Adrenal gland (tissue), 12 donors: ENCODE data around the gene CILP2. TPM values are rescaled to one million over a fixed set of nuclear protein-coding genes. Genes with fewer than 3 reads are reported as not detected.

ENCODE experiments used
- DNase-seq, 7 donors: peaks; one replicate each; pipeline ENCODE4 v3.0.0-alpha.2; 2019 to 2020
- H3K27ac ChIP-seq, 5 donors: fragments of 200-600 bp; sonication (generic) in 4 of 5; 1 replicate in 3 of 5; 2 replicates in 2 of 5; pipeline versions ENCODE4 v1.5.1 to v1.8.0; 2016 to 2020; ENCODE audit warnings: mild to moderate bottlenecking in 1 of 5
- H3K27me3 ChIP-seq: fragments of 200-600 bp; 2 replicates; pipeline ENCODE4 v1.8.0; 2021
- H3K36me3 ChIP-seq, 2 donors: fragments of 200-600 bp; replicated peaks in 1 of 2; 1 replicate in 1 of 2; 2 replicates in 1 of 2; pipeline versions ENCODE4 v1.5.1 to v1.8.0; 2018 to 2022
- H3K4me1 ChIP-seq, 2 donors: fragments of 200-600 bp; replicated peaks in 1 of 2; 1 replicate in 1 of 2; 2 replicates in 1 of 2; pipeline versions ENCODE4 v1.5.1 to v1.8.0; 2018 to 2021
- H3K4me3 ChIP-seq, 4 donors: fragments of 200-600 bp; sonication (generic) in 3 of 4; one replicate each; pipeline ENCODE4 v1.5.1; 2016 to 2018
- H3K9me3 ChIP-seq, 3 donors: fragments of 200-600 bp; sonication (generic) in 1 of 3; replicated peaks in 1 of 3; 1 replicate in 2 of 3; 2 replicates in 1 of 3; pipeline versions ENCODE4 v1.5.1 to v1.8.0; 2016 to 2021
- POLR2A ChIP-seq, 2 donors: fragments of 450-650 bp; IDR thresholded peaks; one replicate each; pipeline ENCODE4 v1.6.1; 2017; ENCODE audit warnings: antibody characterized with exemption in 2 of 2, mild to moderate bottlenecking in 2 of 2, moderate library complexity in 1 of 2
- WGBS, 4 donors: extraction: QIAGEN DNeasy Blood & Tissue Kit in 2 of 4; methylation state at CpG; one replicate each; pipeline versions ENCODE4 v1.1.5 to v1.1.7; 2013 to 2017; 5-methylcytosine and 5-hydroxymethylcytosine counted together
- intact Hi-C, 2 donors: fragments of 100-400 bp; cut with DNase I; formaldehyde crosslinking; loops; one replicate each; pipeline versions ENCODE4 v1.14.1 to v1.15.0; 2022 to 2023
- polyA plus RNA-seq, 3 donors: library from polyadenylated mRNA; stranded (reverse); fragments of 200-250 nt in 2 of 3; fragments of 350-450 nt in 1 of 3; fragmentation: Illumina TruSeq in 1 of 3; extraction: RNeasy Lipid Tissue Mini Kit (QIAGEN cat#74804) in 1 of 3; gene quantifications; one replicate each; pipeline ENCODE4 v1.2.3, GENCODE V29; 2013 to 2014
- total RNA-seq, 9 donors: library from RNA; depleted of rRNA in 4 of 9; stranded (reverse); fragments of >200 nt in 4 of 9; fragments of 120-200 nt in 1 of 9; fragmentation: NEBNext Ultra II Directional in 1 of 9; extraction: Animal tissue kit (Norgen Biotek cat#: 25700) in 1 of 9; gene quantifications; one replicate each; pipeline versions ENCODE4 v1.1.0 to v1.2.4, GENCODE V29; 2013 to 2023
- TF ChIP-seq, protein P1 (sequence below), 6 experiments: fragments of 450-650 bp in 4 of 6; fragments of 200-600 bp in 2 of 6; sonication (generic) in 1 of 6; IDR thresholded peaks; 1 replicate in 5 of 6; 2 replicates in 1 of 6; pipeline versions ENCODE4 v1.5.1 to v1.8.0; 2016 to 2021; ENCODE audit warnings: antibody characterized with exemption in 6 of 6, mild to moderate bottlenecking in 2 of 6, moderate library complexity in 1 of 6
- donor health status: healthy with polysubstance abuse.
- donor health status: Bipolar disorder and iron deficiency.
- donor health status: DM: yes; HTN: yes; CAD: no.
- donor health status: DM: no; HTN: no; CAD: no.
- donor health status: DM: no; HTN: no; CAD: no.
- donor health status: DM: yes; HTN: yes; CAD: no.

The CILP2 gene
- total and polyA plus RNA-seq, 12 donors = 0.13 to 0.43 (median 0.23) TPM; not detected in 8

DNA sequence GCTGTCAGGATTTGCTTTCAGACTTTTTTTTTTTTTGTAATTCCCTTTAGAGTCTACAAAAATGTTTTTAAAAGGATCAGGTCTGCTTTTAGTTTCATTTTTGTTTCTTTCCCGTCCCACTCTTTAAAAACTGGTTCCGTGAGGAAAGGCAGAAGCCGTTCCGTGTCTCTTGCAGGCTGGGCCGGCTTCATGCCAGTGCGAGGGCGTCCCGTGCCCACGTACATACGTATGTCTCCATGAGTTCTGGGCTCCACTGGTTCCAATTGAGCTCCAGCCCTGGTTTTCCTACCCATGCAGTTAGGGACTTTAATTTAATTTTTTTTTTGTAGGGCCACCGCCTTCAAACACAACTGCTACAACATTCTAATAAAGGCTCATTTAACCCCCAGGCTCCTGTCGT, 31.5 kb upstream of the CILP2 start:
- Histone ChIP-seq H3K36me3 (peaks cover 0 to 42% of the 10 kb centered on the region in 2 donors), H3K4me3 (no peak overlapping the region), H3K27me3 (no peaks in the 10 kb centered on the region), H3K9me3 (no peaks in the 10 kb centered on the region), H3K4me1 (no peaks in the 10 kb centered on the region), H3K27ac (no peak overlapping the region)
- intact Hi-C loops = no loop called here
- no peak for TF ChIP-seq POLR2A (IDR thresholded peaks at IDR 0.05)
- TF ChIP-seq, protein P1, sequence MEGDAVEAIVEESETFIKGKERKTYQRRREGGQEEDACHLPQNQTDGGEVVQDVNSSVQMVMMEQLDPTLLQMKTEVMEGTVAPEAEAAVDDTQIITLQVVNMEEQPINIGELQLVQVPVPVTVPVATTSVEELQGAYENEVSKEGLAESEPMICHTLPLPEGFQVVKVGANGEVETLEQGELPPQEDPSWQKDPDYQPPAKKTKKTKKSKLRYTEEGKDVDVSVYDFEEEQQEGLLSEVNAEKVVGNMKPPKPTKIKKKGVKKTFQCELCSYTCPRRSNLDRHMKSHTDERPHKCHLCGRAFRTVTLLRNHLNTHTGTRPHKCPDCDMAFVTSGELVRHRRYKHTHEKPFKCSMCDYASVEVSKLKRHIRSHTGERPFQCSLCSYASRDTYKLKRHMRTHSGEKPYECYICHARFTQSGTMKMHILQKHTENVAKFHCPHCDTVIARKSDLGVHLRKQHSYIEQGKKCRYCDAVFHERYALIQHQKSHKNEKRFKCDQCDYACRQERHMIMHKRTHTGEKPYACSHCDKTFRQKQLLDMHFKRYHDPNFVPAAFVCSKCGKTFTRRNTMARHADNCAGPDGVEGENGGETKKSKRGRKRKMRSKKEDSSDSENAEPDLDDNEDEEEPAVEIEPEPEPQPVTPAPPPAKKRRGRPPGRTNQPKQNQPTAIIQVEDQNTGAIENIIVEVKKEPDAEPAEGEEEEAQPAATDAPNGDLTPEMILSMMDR (IDR thresholded peaks at IDR 0.05) = no peak
- 83 to 95% (median 91%) methylated on average over 12 of the region's 12 CpGs for WGBS, 4 donors
- no peak for DNase-seq

DNA sequence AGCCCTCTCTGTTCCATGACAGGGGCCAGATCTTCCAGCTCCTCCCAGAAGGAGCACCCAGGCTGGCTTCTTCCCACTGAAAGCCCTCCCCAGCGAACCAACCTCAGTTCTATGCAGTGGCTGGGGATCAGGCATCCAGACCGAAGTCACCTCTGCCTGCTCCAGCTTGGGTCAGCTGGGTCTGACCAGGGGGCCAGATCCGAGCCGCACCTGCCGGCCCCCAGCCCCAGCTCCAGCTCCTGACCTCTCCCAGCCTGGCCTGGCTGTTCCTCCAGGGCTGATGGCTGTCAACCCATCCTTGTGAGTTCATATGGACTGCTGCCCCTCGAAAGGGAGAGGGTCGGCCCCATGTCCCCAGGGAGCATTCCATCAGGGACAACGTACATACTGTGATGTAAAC, 30.7 kb upstream of the CILP2 start:
- WGBS, 4 donors = 74 to 90% (median 87%) methylated on average over 5 to 8 of the region's 8 CpGs
- Histone ChIP-seq H3K27me3 (no peaks in the 10 kb centered on the region), H3K27ac (no peak overlapping the region), H3K36me3 (peaks cover 0 to 34% of the 10 kb centered on the region in 2 donors), H3K9me3 (no peaks in the 10 kb centered on the region), H3K4me3 (no peak overlapping the region), H3K4me1 (no peaks in the 10 kb centered on the region)
- no peak for DNase-seq
- TF ChIP-seq, protein P1 (IDR thresholded peaks at IDR 0.05) = no peak
- TF ChIP-seq POLR2A (IDR thresholded peaks at IDR 0.05) = no peak
- intact Hi-C loops = no loop called here

DNA sequence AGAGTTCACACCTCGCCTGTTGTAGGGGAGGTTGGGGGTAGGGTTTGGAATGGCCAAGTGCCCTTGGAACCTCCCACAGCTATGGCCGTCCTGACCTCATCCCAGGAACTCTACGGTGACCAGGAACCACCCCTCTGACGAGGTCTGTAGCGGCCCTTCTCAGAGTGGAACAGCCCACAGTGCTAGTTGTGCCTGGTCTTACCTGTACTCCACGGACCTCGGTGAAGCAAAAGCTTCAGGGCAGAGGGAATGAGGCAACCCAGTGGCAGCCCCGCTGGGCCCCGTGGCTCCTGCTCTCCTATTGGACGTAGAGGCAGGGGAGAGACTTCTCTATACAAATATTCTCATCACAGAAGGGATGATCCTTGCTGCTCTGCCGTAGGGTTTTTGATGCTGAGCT, 29.8 kb upstream of the CILP2 start:
- Histone ChIP-seq H3K36me3 (peaks cover 0 to 25% of the 10 kb centered on the region in 2 donors), H3K9me3 (no peaks in the 10 kb centered on the region), H3K4me3 (no peak overlapping the region), H3K27ac (no peak overlapping the region), H3K27me3 (no peaks in the 10 kb centered on the region), H3K4me1 (no peaks in the 10 kb centered on the region)
- WGBS, 4 donors = 86 to 92% (median 87%) methylated on average over 6 to 11 of the region's 11 CpGs
- intact Hi-C loops = no loop called here
- TF ChIP-seq, protein P1 (IDR thresholded peaks at IDR 0.05) = no peak
- TF ChIP-seq POLR2A (IDR thresholded peaks at IDR 0.05) = no peak
- DNase-seq = no peak

DNA sequence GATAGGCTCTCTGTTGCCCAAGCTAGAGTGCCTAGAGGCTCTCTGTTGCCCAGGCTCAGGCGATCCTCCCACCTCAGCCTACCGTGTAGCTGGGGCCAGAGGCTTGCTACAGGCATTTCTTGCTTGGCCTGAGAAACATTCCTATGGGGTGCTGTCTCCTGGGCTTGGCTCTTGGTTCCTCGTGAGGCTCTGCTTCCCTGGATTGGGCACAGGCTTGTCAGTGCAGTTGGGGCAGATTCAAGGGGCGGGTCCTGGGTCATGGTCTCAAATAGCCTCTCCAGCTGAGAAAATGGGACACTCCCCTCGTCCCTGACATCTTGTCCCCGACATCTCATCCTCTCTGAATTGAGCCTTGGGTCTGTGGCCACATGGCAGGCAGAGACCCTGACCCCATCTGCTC, 27.6 kb upstream of the CILP2 start:
- TF ChIP-seq POLR2A (IDR thresholded peaks at IDR 0.05) = no peak
- TF ChIP-seq, protein P1 (IDR thresholded peaks at IDR 0.05) = no peak
- H3K4me1 ChIP-seq = peaks cover 0 to 2% of the 10 kb centered on the region in 2 donors
- H3K27ac ChIP-seq = no peak overlapping the region
- intact Hi-C loops = no loop called here
- H3K4me3 ChIP-seq = no peak overlapping the region
- H3K36me3 ChIP-seq = peaks cover 0 to 18% of the 10 kb centered on the region in 2 donors
- H3K27me3 ChIP-seq = no peaks in the 10 kb centered on the region
- WGBS, 4 donors = 20 to 51% (median 27%) methylated on average over 2 to 6 of the region's 6 CpGs
- H3K9me3 ChIP-seq = no peaks in the 10 kb centered on the region
- peak in 2 of 7 donors; percentile 59 to 61 for DNase-seq
